ENCODE measurements around the gene VPS54.

The VPS54 gene

DNA sequence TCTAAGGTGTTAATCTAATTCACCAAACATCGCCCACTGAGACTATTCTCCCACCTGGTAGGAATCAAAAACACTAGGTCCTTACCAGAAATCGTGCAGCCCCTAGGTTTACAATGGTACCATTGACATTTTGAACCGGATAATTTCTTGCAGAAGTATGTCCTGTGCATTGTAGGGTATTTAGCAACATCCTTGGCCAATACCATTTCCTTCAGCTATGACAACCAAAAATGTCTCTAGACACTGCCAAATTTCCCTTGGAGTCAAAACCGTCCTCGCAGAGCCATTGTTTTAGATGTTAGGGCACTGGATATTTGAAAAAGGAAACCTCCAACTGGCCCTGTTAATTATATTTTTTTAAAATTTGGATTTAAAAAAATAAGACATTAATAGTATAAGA lies 3.8 kb downstream of the VPS54 start:
- TF ChIP-seq GATA3 (IDR thresholded peaks at IDR 0.05; ENCODE audit: low read depth, low read length), result no peak
- TF ChIP-seq GATA2 (IDR thresholded peaks at IDR 0.05; ENCODE audit: low read depth, low read length), result no peak

DNA sequence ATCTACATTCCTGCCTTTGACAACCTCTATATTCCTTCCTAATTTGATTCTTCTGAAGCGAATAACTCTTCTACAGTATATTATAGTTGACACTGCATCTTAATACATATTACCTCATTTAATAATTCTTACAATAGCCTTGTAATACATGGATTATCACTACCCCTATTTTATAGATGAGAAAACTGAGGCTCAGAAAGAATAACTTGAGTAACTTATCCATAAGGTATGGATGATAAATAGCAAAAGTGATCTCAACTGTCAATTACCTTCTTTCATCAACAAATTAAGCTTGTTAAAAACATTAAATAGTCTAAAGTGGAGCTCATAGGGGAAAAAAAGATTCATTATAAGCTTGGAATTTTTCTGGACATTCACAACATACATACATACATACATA lies 4.6 kb downstream of the VPS54 start:
- TF ChIP-seq GATA2 (IDR thresholded peaks at IDR 0.05; ENCODE audit: low read depth, low read length) (no peak), GATA3 (IDR thresholded peaks at IDR 0.05; ENCODE audit: low read depth, low read length) (no peak)

DNA sequence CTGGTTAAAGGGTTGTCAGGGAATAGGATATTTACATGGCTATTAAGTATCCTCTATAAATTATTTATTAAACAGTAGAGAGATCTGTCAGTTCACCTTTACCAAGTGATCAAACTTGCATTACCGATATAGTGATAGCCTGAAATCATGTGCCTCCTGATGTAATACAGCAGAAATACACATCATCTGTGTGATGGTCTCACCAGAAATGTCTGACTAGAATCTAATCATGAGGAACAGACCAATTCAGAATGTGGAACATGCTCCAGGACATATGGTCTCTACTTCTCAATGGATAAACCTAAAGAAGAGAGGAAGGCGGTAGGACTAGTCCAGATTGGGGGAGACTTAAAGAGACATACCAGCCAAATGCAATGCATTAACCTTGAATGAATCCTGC lies 6.2 kb downstream of the VPS54 start:
- TF ChIP-seq GATA2 (IDR thresholded peaks at IDR 0.05; ENCODE audit: low read depth, low read length) (no peak), GATA3 (IDR thresholded peaks at IDR 0.05; ENCODE audit: low read depth, low read length) (no peak)

DNA sequence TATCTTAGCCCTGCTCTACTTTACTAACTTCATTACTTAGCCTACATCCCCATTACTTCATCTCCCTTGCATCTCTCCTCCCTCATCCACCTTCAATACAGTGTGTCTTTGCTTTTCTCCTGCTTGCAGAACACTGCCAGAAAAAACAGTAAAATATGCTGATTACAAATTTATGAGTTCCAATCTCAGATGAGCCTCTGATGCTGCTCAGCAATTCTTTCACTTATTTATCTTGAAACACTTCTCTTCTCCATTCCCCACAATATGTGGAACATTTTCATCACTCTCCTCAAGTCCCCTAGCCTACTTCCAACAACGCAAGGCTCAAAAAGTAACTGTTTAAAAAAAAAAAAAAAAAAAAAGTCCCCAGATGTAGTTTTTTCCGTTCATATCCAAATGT lies 7.1 kb downstream of the VPS54 start:
- TF ChIP-seq GATA2 (IDR thresholded peaks at IDR 0.05; ENCODE audit: low read depth, low read length), result no peak
- TF ChIP-seq GATA3 (IDR thresholded peaks at IDR 0.05; ENCODE audit: low read depth, low read length), result no peak

DNA sequence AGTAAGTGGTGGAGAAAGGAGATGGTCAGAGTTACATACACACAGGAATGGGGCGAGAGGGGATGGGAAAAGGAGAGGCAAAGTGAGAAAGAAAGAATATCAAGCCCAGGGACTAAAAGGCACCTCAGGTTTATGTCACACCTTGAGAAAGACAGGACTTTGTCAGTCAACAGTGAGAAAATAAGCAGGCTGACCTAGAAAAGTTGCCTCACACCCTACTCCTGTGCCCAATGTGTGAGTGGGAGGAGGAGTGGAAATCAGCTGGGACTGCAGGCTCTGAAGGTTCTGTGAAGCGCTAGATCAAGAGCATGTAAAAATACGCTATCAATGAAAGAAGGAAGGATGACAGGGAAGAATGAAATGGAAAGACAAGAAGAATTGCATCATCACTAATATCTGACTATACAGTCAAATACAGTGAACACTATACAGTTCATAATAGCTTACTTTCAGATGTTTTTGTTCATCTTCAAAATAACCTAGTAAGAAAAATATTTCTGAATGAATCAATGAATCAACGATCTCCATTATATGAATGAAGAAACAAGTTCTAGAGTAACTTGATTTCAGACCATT lies 10.7 kb downstream of the VPS54 start:
- no peak for TF ChIP-seq GATA2 (IDR thresholded peaks at IDR 0.05; ENCODE audit: low read depth, low read length)
- no peak for TF ChIP-seq GATA3 (IDR thresholded peaks at IDR 0.05; ENCODE audit: low read depth, low read length)

DNA sequence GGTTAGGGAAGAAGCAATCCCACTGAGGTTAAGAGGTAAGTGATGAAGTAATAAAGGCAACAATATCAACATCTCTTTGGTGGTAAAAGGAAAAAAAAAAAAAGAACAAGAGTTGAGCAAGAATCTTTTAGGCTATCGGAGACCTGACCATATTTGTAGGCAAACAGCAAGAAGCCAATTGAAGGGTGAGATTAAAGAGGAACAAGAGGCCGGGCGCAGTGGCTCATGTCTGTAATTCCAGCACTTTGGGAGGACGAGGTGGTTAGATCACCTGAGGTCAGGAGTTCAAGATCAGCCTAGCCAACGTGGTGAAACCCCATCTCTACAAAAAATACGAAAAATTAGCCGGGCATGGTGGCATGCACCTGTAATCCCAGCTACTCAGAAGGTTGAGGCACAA lies 11.3 kb downstream of the VPS54 start:
- TF ChIP-seq GATA3 (IDR thresholded peaks at IDR 0.05; ENCODE audit: low read depth, low read length), result no peak
- TF ChIP-seq GATA2 (IDR thresholded peaks at IDR 0.05; ENCODE audit: low read depth, low read length), result no peak

DNA sequence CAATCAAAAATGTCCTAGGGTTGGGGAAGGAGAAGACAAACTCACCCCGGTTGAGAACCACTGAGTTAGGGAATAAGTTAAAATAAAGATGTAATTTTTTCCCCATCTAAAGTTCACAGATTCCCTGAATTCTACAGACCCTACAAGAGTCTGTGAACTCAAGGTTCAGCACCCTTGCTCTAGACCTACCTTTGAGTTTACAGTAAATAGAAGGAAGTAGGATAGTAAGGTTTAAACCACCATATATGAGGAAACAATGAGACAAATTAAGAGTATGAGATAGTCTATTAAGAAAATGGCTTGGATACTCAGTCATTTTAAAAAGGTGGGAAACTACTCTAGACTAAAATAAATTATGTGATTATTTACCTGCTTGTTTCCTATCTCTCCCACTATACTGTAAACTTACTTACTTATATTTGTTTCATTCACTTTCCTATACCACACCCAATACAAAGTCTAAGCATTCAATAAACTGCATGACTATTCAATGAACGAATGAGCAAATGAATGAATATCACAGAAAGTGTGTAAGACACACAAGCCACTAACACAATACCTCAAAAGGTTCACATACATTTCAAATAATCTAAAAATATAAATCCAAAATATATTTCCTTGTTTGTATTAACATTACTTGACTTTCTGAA lies 13.4 kb downstream of the VPS54 start:
- TF ChIP-seq GATA3 (IDR thresholded peaks at IDR 0.05; ENCODE audit: low read depth, low read length) (no peak), GATA2 (IDR thresholded peaks at IDR 0.05; ENCODE audit: low read depth, low read length) (no peak)

DNA sequence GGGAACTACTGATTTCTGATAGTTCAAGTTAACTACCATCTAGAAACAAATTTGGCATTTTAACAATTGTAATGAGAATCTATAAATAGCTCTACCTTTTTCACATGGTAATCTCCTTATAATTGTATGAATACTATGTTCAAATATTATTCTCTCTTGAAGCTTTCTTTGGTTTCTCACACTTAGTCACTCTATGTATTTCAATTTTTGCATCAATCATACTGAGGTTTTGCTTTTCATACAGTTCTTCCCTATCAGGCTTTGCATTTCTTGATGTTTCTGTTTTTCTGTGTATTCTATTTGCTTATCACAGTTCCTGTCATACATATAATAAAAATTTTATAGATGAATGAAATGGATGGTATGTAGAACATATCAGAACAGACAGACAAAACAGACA lies 16.0 kb downstream of the VPS54 start:
- TF ChIP-seq GATA3 (IDR thresholded peaks at IDR 0.05; ENCODE audit: low read depth, low read length) (no peak), GATA2 (IDR thresholded peaks at IDR 0.05; ENCODE audit: low read depth, low read length) (no peak)

DNA sequence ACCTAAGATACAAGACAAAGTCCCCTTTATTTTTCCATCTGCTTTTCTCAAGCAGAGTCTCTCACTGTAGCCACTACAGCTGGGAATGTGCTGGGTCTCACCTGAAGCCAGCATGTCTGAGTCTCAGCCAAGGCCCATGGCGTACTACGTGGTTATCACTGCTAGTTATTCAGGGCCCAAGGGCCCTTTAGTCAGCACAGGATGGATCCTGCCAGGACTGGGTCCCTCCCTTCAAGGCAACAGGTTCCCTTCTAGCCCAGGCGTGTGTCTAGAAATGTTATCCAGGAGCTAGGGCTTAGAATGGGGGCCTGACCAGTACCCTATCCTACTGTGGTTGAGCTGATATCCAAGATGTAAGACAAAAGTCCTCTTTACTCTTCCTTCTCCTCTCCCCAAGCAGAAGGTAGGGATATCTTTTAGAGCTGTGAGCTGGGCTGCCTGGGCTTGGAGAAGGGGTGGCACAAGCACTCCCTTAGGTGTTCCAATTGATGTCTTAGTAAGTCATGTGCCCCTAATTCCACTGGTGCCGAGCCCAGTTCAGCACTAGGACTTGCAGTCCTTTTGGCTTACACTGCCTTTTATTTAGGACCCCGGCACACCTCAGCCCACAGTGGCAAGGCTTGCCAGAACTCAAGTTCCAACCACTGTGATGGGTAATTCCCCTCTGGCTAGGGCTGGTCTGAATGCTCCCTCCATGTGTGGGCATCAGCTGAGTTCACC lies 17.7 kb downstream of the VPS54 start:
- TF ChIP-seq GATA2 (IDR thresholded peaks at IDR 0.05; ENCODE audit: low read depth, low read length), result no peak
- TF ChIP-seq GATA3 (IDR thresholded peaks at IDR 0.05; ENCODE audit: low read depth, low read length), result no peak

DNA sequence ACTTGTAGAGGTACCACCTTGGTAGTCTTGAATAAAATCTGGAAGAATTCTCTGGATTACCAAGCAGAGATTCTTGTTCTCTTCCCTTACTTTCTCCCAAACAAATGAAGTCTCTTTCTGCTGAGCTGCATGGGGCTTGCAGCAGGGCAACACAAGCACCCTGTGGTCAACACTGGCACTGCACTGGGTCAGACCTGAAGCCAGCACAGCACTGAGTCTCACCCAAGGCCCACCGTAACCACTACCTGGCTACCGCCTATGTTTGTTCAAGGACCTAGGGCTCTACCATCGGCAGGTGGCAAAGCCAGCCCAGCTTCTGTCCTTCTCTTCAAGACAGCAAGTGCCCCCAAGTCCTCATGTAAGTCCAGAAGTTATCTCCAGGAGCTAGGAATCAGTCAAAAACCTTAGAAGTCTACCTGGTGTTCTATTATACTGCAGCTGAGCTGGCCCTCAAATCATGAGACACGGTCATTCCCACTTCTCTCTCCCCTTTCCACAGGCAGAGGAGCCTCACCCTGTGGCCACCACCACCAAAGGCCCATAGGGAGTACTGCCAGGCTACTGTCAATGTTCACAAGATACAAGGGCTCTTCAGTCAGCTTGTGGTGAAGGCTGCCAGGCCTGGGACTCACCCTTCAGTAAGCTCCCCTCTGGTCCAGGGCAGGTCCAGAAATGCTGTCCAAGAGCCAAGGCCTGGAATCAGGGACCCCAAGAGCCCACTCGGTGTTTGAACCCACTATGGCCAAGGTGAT lies 18.4 kb downstream of the VPS54 start:
- TF ChIP-seq GATA3 (IDR thresholded peaks at IDR 0.05; ENCODE audit: low read depth, low read length) (no peak), GATA2 (IDR thresholded peaks at IDR 0.05; ENCODE audit: low read depth, low read length) (no peak)

DNA sequence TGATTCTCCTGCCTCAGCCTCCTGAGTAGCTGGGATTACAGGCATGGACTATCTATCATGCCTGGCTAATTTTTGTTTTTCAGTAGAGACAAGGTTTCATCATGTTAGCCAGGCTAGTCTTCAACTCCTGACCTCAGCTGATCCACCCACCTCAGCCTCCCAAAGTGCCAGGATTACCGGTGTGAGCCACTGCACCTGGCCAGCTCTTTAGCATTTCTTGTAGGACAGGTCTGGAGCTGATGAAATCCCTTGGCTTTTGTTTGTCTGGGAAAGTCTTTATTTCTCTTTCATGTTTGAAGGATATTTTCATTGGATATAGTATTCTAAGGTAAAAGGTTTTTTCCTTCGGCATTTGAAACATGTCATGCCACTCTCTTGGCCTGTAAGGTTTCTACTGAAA lies 20.2 kb downstream of the VPS54 start:
- TF ChIP-seq GATA2 (IDR thresholded peaks at IDR 0.05; ENCODE audit: low read depth, low read length) (no peak), GATA3 (IDR thresholded peaks at IDR 0.05; ENCODE audit: low read depth, low read length) (no peak)

DNA sequence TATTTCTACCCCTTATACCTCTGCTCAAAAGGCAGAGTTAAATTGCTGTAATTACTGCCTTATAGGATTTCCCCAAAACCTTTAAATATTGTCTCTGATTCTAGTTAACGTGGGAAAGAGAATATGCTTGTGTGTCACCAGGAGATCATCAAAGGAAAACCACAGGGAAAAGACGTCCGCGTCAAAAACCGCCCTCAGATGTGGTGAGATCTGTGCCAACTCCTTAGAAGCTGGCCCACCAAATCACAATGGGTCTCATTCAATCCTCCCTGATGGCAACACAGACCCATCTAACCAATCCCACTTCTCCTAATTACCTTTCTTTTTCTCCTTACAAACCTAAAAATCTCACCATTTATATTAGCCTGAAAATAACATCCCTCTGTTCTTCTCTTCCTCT lies 25.4 kb downstream of the VPS54 start:
- TF ChIP-seq GATA3 (IDR thresholded peaks at IDR 0.05; ENCODE audit: low read depth, low read length), result no peak
- no peak for TF ChIP-seq GATA2 (IDR thresholded peaks at IDR 0.05; ENCODE audit: low read depth, low read length)

DNA sequence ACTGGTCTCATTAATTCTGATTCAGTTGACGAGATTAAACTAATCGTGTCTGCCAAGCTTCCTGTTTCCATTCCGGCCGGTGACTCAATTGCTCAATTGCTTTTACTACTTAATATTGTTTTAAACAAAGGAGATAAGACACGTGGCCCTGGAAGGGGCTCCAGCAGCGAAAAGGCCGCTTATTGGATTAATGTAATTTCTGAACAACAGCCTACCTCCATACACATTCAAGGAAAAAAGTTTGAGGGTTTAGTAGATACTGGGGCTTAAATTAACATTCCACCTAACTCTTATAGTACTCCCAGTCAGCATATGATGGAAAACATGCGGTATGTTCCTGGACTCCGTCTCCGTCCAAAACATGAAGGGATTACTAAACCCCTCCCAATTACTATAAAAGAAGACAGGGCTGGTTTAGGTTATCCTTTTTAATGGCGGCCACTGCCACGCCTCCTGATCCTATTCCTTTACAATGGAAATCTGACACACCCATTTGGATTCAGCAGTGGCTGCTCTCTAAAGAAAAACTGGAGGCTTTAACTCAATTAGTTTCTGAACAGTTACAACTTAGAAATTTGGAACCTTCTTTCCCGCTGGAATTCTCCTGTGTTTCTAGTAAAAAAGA lies 27.1 kb downstream of the VPS54 start:
- TF ChIP-seq GATA3 (IDR thresholded peaks at IDR 0.05; ENCODE audit: low read depth, low read length) (no peak), GATA2 (IDR thresholded peaks at IDR 0.05; ENCODE audit: low read depth, low read length) (no peak)

DNA sequence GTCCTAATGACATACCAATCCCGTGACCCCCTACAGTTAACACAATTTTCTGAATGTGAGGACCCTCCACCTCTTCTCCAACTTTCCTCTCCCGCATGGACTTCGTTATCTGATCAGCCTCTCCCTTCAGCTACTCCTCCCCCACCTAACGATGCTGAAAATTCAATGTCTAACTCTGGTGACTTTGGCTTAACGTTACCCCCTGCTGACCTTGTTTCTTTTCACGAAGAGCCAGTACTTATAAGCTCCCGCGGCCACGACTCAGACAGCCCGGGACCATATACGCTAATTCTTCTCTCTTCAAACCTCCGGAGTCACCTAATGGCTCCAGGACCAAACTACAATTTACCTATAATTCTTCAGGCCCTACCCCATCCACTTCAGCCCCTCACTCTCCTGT lies 29.2 kb downstream of the VPS54 start:
- TF ChIP-seq GATA2 (IDR thresholded peaks at IDR 0.05; ENCODE audit: low read depth, low read length), result no peak
- no peak for TF ChIP-seq GATA3 (IDR thresholded peaks at IDR 0.05; ENCODE audit: low read depth, low read length)
